HG02943 (cell line): Measurements from ENCODE around the gene OSTN.
"Not testable (repeated sequence)": the region's sequence is repeated elsewhere in the genome, so short reads cannot be mapped to it uniquely, and the experiment has no call there.

Source experiments
- ATAC-seq: cut with Tn5 transposase; IDR thresholded peaks from one replicate; pipeline ENCODE4 v1.9.1; 2021; ENCODE audit warnings: mild to moderate bottlenecking, low read depth, moderate library complexity; ENCODE audit not compliant: unreplicated experiment

OSTN gene, protein sequence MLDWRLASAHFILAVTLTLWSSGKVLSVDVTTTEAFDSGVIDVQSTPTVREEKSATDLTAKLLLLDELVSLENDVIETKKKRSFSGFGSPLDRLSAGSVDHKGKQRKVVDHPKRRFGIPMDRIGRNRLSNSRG

DNA sequence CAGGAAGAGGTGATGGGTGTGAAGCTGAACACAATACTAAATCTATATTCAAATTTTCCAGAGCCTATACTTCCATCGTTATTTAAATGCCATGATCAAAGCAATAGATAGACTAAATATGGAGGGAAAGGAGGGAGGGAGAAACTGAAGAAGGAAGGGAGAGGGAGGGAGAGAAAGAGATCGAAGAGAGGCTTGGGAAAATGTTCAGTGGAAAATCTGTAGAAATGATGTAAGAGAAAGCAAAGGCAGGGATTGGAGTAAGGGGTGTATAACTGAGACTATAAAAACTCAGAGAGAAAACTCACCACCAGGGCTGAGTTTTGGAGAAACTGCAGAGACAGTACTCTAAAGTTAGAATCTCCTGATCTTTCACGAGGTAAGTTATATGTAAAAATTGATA, at the start of gene OSTN:
OSTN (plus strand) TSS at position 310 of the 400 bp plus-strand sequence. CDS start 13,292 bp downstream, outside the sequence.
- ATAC-seq = no peak

DNA sequence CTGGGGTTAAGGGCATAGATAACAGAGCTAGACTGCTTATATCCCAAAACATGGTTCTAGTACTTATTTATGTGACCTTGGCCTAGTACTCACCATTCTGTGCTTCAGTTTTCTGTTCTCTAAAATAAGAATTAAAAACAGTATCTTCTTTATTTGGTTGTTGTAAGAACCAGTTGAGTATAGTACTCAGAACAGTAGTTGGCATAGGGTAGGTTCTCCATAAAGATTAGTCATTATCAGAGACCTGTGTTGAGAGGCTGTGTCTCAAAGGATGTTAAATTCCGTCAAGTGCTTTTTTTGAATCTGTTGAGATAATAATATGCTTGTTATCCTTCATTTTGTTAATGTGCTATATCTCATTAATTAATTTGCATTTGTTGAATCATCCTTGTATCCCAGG, 47.4 kb upstream of the OSTN start:
- no peak for ATAC-seq

DNA sequence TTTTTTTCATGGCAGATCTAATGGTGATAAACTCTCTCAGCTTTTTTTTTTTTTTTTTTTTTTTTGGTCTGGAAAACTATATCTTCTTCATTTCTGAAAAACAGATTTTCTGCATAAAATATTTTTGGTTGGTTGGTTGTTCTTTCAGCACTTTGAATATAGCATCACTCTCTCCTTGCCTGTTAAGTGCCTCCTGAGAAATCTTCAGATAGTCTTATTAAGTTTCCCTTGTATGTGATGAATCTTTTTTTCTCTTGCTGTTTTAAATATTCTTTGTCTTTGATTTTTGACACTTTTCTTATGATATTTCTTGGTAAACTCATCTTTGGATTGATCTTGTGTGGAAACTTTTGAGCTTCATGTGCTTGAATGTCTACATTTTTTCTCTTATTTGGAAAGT, 44.2 kb upstream of the OSTN start:
- ATAC-seq = no peak

DNA sequence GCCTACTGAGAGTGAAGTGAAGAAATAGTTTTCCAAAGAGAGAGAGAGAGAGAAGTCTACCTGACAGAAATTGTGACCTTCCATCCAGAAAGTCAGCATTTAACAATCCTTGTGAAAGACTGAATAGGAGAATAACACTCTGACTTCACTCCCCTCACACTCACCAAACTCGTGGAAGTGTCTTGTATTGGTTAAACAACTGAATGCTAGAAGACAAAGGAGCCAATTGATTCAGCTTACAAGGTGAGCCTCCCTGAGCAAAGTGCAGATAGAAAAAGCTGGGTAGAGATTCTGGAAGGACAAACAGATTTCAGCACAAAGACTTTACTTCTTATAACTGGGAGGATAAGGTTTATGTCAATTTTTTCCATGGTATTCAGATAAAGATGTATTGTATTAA, 40.8 kb upstream of the OSTN start:
- ATAC-seq = no peak

DNA sequence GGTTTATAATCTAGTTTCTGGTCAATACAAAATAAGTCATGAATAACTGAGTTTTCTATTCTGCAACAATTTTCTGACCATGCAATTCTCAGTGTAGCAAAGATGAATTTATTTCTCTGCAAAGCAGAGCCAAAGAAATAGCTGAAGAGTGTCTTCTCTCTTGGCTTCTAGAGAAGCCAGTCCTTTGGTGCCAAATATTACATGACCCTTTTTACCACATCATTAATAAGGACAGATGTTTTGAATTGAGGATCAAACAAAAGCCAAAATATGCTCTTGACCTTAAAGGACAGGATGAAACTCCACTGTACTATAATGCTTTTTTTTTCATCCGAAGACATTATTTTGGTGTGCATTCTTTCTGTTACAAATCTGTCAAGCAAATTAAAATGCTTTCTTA, 40.2 kb upstream of the OSTN start:
- no peak for ATAC-seq

DNA sequence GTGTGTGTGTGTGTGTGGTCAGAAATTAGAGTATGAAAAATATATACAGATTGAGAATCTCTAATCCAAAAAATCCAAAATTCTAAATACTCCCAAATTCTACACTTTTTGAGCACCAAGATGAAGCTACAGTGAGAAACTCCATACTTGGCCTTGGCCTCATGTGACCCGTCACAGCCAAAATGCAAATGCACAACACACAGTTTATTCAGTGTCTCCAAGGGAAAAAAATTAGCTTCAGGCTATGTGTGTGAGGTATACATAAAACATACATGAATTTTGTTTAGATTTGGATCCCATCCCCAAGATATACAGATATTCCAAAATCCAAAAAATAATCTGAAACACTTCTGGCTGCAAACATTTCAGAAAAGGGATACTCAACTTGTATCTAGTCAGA, 33.2 kb upstream of the OSTN start:
- no peak for ATAC-seq

- ATAC-seq = no peak
These were observed 32.7 kb upstream of the OSTN start for GRCh38 chr3:191166368-191166767.

GRCh38 chr3:191169566-191169965, 29.5 kb upstream of the OSTN start:
- ATAC-seq = no peak

DNA sequence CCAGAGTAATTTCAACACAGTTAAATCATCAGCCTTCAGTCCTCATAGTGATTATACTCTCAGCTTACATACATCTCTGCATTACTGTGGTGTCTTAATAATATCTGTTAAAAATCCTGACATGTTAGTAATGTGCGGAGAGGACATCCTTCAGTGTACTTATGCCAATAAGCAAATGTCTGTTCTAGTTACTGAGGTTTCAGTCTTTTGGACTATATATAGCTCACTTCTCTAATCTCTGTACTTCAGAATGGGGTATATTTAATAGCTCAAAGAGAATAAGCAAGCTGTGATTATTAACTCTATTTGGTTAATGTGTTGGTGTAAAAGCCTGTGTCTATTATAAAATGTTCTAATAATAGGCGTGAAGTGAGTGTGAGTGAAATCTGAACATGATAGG, 28.9 kb upstream of the OSTN start:
- ATAC-seq = no peak

GRCh38 chr3:191175102-191175501, 23.9 kb upstream of the OSTN start:
- no peak for ATAC-seq

GRCh38 chr3:191176038-191176785, 22.8 kb upstream of the OSTN start:
- ATAC-seq = no peak

DNA sequence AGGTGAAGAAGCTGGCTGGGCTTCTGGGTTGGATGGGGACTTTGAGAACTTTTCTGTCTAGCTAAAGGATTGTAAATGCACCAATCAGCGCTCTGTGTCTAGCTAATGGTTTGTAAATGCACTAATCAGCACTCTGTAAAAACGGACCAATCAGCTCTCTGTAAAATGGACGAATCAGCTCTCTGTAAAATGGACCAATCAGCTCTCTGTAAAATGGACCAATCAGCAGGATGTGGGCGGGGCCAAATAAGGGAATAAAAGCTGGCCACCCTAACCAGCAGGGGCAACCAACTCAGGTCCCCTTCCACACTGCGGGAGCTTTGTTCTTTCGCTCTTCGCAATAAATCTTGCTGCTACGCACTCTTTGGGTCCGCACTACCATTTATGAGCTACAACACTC, 13.7 kb upstream of the OSTN start:
- not testable (repeated sequence) for ATAC-seq

GRCh38 chr3:191188246-191188645, 10.8 kb upstream of the OSTN start:
- ATAC-seq = not testable (repeated sequence)

GRCh38 chr3:191192270-191192669, 6.8 kb upstream of the OSTN start:
- ATAC-seq = not testable (repeated sequence)

- ATAC-seq = no peak
These were observed 6.1 kb upstream of the OSTN start for GRCh38 chr3:191192941-191193340.

- no peak for ATAC-seq
These were observed 1.2 kb upstream of the OSTN start for GRCh38 chr3:191197761-191198306.

DNA sequence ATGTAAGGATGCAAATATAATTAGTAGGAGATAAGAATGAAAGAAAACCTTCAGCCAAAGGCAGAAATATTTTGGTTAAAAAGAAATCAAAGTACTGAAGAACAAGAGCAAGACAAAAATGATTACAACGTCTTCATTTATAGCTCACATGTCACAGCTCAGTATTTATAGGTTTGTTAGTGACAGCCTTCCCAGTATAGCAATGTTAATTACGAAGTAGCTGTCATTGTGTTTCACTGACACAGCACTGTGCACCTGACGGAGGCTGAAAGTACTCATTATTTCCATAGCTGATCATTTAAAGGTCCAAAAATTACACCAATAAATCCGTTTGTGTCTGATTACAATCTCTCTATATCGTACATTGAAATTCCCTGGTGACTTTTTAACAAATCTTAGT, 561 bp upstream of the OSTN start:
- ATAC-seq = no peak

DNA sequence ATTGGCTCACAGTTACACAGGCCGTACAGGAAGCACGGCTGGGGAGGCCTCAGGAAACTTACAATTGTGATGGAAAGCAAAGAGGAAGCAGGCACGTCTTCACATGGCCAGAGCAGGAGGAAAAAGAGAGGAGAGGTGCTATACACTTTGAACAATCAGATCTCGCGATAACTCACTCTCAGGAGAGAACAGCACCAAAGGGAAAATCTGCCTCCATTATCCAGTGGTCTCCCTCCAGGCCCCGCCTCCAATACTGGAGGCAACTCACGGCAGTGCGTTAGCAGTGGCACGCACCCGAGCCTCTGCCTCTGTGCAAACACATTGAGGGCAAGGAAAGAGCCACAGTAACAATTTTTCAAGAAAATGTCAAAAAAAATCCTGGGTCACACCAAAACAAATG, 11.0 kb downstream of the OSTN start:
- ATAC-seq = no peak

- no peak for ATAC-seq
These were observed 17.5 kb downstream of the OSTN start for GRCh38 chr3:191216510-191216909.

DNA sequence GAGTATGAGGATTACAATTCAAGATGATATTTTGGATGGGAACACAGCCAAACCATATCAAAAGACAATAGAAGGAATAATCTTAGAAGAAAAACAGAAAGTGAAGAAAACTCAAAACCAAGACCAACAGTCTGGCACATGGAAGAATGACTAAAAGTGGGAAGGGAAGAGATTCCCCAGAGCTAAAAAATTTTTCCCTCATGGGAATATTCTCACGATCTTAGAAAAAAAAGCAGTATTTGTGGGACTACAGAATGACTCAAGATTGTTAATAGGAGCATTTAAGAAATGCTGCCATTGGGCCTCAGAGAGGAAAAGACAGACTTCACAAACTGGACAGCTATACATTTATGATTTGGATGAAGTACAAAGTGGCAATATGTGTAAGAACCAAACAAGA, 18.3 kb downstream of the OSTN start:
- no peak for ATAC-seq

DNA sequence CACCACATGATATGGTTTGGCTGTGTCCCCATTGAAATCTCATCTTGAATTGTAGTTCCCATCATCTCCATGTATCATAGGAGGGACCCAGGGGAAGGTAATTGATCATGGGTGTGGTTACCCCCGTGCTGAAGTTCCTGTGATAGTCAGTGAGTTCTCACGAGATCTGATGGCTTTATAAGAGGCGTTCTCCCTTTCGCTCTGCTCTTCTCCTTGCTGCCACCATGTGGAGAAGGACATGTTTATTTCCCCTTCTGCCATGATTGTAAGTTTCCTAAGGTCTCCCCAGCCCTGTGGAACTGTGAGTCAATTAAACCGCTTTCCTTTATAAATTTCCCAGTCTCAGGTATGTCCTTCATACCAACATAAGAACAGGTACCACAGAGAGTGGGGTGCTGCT, 21.9 kb downstream of the OSTN start:
- no peak for ATAC-seq

DNA sequence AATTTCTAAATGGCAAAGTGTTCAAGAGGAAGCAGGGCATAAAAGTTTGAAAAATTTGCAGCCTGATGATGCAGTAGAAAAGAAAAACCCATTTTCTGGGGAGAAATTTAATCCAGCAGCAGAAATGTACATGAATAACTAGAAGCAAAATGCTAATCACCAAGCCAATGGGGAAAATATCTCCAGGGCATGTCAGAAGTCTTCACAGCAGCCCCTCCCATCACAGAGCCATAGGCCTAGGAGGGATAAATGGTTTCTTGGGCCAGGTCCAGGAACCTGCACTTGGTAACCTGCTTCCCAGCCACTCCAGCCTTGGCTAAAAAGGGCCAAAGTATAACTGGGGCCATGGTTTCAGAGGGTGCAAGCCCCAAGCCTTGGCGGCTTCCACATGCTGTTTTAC, 22.6 kb downstream of the OSTN start:
- no peak for ATAC-seq
